C4-2B (cell line): ENCODE measurements around the gene C6orf141.

Source experiments
- CTCF ChIP-seq: fragments of 450-650 bp; conservative IDR thresholded peaks from 2 replicates; pipeline ENCODE4 v1.5.1; 2017; ENCODE audit warnings: mild to moderate bottlenecking
- ZFX ChIP-seq: fragments of 450-650 bp; IDR thresholded peaks from 2 replicates; pipeline ENCODE4 v1.6.1; 2017

GRCh38 chr6:49579649-49580048, 29.2 kb downstream of the C6orf141 start:
- no peak for TF ChIP-seq CTCF
- no peak for TF ChIP-seq ZFX
